Heart left ventricle (tissue), 13 donors: ENCODE measurements around the gene KIAA1671.

ENCODE experiments used
- CTCF ChIP-seq, 12 donors: fragments of 200-600 bp; sonication (generic) in 4 of 12; IDR thresholded peaks; one replicate each; pipeline versions ENCODE4 v1.5.0 to v1.8.0; 2018 to 2022; ENCODE audit warnings: antibody characterized with exemption in 12 of 12, mild to moderate bottlenecking in 5 of 12
- POLR2A ChIP-seq, 2 donors: fragments of 450-650 bp; IDR thresholded peaks; one replicate each; pipeline ENCODE4 v1.6.1; 2017; ENCODE audit warnings: antibody characterized with exemption in 2 of 2, mild to moderate bottlenecking in 2 of 2, moderate library complexity in 2 of 2
- donor health status: ischemic (EF 13 %, LVEDD 7.1; RV severe dilation, severe dysfunction).
- donor health status: DM: no; HTN: yes; CAD: no.
- donor health status: DM: no; HTN: no; CAD: no.
- donor health status: ischemic (EF 25% LVEDD 6.9; RV normal size, moderate dysfunction).
- donor health status: ischemic (EF 25% LVEDD 5.7; RV mildly dilated, moderate dysfunction).
- donor health status: ischemic (EF 35%, LVEDD 5.7; RV mildly dilated, moderate dysfunction).
- donor health status: nonischemic (EF 11% LVEDD 7.7; RV severe dilation, severe dysfunction).
- donor health status: DM: yes; HTN: yes; CAD: no.
- donor health status: PGD.
- donor health status: ischemic (EF 29% LVEDD 5.4; RV normal size, mild dysfunction).
- donor health status: nonischemic (EF 23%, LVEDD 6.1; RV moderate dilation, normal function).

- TF ChIP-seq CTCF (IDR thresholded peaks at IDR 0.05) (no peak), POLR2A (IDR thresholded peaks at IDR 0.05) (no peak)
Measured at GRCh38 chr22:24953384-24954113, 1.0 kb downstream of the KIAA1671 start.
